Stimulated activated CD8-positive, alpha-beta memory T cell treated with anti-CD3 and anti-CD28 coated beads, Interleukin-15, amount 100 ng/mL, for 48 hours (primary cell): ENCODE results near the gene ATXN7.

Experiments used
- DNase-seq, 2 donors: peaks; one replicate each; pipeline ENCODE4 v3.0.0-alpha.2; 2020; ENCODE audit warnings: low read depth in 2 of 2

The ATXN7 gene, protein sequence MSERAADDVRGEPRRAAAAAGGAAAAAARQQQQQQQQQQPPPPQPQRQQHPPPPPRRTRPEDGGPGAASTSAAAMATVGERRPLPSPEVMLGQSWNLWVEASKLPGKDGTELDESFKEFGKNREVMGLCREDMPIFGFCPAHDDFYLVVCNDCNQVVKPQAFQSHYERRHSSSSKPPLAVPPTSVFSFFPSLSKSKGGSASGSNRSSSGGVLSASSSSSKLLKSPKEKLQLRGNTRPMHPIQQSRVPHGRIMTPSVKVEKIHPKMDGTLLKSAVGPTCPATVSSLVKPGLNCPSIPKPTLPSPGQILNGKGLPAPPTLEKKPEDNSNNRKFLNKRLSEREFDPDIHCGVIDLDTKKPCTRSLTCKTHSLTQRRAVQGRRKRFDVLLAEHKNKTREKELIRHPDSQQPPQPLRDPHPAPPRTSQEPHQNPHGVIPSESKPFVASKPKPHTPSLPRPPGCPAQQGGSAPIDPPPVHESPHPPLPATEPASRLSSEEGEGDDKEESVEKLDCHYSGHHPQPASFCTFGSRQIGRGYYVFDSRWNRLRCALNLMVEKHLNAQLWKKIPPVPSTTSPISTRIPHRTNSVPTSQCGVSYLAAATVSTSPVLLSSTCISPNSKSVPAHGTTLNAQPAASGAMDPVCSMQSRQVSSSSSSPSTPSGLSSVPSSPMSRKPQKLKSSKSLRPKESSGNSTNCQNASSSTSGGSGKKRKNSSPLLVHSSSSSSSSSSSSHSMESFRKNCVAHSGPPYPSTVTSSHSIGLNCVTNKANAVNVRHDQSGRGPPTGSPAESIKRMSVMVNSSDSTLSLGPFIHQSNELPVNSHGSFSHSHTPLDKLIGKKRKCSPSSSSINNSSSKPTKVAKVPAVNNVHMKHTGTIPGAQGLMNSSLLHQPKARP

DNA sequence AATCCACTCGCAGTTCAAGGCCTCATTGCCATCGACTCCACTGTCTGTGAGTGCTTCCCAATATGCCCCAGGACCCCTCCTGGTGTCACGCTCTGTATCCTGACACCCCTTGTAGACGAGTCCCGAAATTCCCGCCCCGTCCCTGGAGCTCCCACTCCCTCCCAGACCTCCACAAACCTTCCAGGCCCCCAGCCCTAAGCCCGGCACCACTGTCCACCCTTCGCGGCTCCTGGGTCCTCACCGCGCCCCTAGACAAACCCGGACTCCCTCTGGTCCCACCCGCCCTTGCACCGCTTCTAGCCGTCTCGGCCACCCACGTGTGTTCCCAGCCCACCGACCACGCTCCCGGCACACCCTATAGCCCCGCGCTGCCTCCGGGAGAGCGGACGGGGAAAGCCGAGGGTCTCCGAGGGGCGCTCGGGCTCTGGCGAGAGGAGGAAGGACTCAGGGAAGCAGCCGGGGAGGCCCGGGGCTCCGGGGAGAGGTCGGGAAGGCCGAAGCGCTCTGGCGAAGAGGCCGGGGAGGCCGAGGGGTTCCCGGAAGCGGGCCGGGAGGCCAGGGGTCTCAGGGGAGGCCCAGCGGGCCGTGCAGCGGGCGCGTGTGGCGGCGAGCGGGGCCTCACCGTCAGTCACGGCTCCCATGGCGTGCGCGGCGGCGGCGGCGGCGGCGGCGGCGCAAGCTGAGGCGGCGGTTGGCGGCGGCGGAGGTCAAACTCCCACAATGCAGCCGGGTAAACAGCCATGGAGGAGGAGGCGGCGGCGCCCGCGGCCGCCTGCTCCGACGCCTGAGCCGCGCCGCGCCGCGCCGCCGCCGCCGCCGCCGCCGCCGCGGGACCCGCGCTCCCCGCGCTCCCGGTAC lies at the start of gene ATXN7, which contains the start of gene THOC7:
Gene ATXN7 (plus strand): TSS at position 718 of the 858 bp plus-strand sequence. CDS start 48,732 bp downstream, outside the sequence.
Gene THOC7 (minus strand): TSS at position 656 of the 858 bp plus-strand sequence. CDS start 15 bp downstream, at position 641.
- peak; percentile 37 to 51 for DNase-seq

GRCh38 chr3:63814237-63814636 lies 49.4 kb upstream of the ATXN7 start:
- DNase-seq: no peak

DNA sequence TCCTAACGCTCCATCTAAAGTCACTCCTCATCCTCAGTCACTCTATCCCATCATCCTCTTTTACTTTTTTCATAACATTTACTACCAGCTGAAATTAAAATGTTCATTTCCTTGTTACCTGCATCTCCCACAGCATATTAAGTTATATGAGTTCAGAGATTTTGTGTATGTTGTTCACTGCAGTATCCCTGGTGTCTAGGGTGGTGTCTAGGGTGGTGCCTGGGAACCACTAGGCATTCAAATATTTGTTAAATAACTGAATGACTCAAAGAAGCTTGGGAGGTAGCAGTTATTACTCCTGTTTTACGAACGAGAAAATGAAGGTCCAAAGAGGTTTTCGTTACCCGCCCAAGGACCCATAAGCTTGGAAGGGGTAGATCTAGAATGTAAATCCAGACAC lies 46.4 kb upstream of the ATXN7 start:
- DNase-seq: no peak

DNA sequence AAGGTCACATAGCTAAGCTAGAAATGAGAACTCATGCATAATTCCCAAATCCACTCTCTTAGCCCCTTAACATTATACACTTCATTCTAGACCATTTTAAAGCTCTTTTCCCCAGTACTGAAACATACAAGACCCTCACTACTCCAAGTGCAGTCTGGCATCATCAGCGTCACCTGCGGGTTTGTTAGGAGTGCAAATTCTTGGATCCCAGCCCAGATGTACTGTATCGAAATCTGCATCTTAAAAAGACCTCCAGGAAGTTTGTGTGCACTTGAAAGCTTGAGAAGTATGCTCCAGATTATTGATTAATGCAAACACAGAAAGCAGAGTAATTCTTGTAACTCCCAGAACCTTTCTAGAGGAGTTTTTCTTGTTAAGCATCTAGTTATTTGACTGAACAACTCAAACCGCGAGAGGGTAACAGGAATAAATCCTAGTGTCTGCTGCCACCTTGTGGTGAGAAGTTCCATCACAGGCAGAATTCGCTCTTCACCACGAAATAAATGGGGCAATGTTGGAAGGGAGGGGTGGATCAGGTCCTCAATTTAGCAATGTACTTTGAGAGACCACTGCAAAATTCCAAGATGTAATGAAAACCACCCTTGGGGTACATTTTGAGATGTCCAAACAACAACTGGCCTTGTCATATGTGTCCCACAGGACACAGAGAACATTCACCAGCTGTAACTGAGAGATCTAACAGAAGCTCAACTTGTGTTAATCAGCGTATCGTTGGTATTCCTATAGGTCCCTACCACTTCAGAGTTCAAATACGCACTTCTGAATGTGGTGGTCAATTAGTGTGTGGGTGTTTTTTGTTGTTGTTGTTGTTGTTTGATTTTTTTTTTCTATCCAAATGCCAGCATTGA lies 45.2 kb upstream of the ATXN7 start:
- DNase-seq: peak; percentile 10 to 19

DNA sequence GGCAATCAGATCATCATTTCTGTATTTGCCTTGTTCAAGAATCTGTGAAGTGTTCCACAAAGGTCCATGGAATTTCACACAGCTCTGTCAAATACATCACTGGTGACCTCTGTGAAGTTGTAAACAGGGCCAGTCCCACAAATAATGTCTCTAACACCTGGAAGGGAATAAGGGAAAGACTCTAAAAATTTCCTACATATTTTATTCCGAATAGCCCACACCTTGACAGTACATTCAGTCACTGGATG lies 44.6 kb upstream of the ATXN7 start, which contains the start of gene C3orf49:
Gene C3orf49 (plus strand): TSS at position 149 of the 248 bp plus-strand sequence. CDS start 173 bp downstream, outside the sequence.
- no peak for DNase-seq

- no peak for DNase-seq
Measured at GRCh38 chr3:63824309-63824708, 39.4 kb upstream of the ATXN7 start.

GRCh38 chr3:63830526-63830925 lies 33.1 kb upstream of the ATXN7 start:
- no peak for DNase-seq

DNA sequence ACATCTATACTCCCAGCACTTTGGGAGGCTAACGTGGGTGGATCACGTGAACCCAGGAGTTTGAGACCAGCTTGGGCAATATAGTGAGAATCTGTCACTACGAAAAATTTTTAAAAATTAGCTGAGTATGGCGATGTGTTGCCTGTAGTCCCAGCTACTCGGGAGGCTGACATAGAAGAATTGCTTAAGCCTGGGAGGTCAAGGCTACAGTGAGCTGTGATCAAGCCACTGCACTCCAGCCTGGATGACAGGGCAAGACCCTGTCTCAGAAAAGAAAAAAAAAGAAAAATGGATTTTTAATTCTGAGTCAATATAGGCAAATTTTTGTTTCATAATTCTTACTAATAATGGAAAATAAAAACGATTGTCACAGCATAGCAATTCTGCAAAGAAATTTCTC lies 31.3 kb upstream of the ATXN7 start:
- no peak for DNase-seq

GRCh38 chr3:63841704-63842103 lies 22.0 kb upstream of the ATXN7 start:
- DNase-seq: no peak

DNA sequence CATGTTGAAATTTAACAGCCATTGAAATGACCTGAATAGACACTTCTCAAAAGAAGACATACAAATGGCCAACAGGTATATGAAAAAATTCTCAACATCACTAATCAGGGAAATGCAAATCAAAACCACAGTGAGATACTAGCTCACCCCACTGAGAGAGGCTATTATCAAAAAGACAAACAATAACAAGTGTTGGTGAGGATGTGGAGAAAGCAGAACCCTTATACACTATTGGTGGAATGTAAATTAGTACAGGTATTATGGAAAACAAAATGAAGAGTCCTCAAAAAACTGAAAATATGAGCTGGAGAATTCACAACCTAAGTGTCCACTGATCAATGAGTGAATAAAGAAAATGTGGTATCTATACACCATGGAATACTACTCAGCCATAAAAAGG lies 21.5 kb upstream of the ATXN7 start:
- no peak for DNase-seq

- no peak for DNase-seq
Measured at GRCh38 chr3:63845215-63845614, 18.5 kb upstream of the ATXN7 start.

- DNase-seq: no peak
Measured at GRCh38 chr3:63847718-63848450, 15.8 kb upstream of the ATXN7 start.

- no peak for DNase-seq
Measured at GRCh38 chr3:63849175-63849574, 14.5 kb upstream of the ATXN7 start.

GRCh38 chr3:63851287-63851686 lies 12.4 kb upstream of the ATXN7 start:
- no peak for DNase-seq

- DNase-seq: no peak
Measured at GRCh38 chr3:63853106-63853505, 10.6 kb upstream of the ATXN7 start.

- DNase-seq: no peak
Measured at GRCh38 chr3:63855333-63855940, 8.2 kb upstream of the ATXN7 start.

GRCh38 chr3:63857311-63857710 lies 6.4 kb upstream of the ATXN7 start:
- DNase-seq: no peak

DNA sequence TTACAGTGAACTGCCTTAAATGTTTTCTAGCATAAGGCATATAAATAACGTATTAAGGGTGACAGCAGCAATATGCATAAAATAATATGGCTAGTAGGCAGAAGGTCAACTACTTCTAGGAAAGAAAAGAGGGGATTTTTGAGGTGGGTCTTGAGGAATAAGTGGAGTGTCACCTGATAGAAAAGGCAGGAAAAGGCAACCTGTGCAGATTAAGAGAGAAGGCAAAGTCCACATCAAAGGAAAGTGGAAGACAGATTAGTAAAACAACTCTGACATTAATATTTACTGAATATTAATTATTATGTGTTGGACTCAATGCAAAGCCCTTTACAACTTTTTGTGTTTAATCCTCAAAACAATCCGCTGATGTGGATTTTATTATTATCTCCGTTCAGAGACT lies 2.9 kb upstream of the ATXN7 start:
- no peak for DNase-seq

- no peak for DNase-seq
Measured at GRCh38 chr3:63861306-63861705, 2.4 kb upstream of the ATXN7 start.

GRCh38 chr3:63862804-63863149 lies 890 bp upstream of the ATXN7 start:
- DNase-seq: no peak
